ENCODE results near the gene RPSA. TPM values are rescaled to one million over a fixed set of nuclear protein-coding genes. Genes with fewer than 3 reads are reported as not detected.

RPSA gene
- total RNA-seq, 1 experiment from 2014 or later: 3,033 TPM

GRCh38 chr3:39383881-39384664, 22.4 kb upstream of the RPSA start:
- DNase-seq: peak; percentile 99
- Histone ChIP-seq H3K36me3 (replicated peaks; ENCODE audit: control insufficient read depth, insufficient read depth, low read length) (peaks cover 2% of the 10 kb centered on the region), H3K27me3 (ENCODE audit: control insufficient read depth, insufficient read depth, low read length) (no peaks in the 10 kb centered on the region), H3K4me3 (ENCODE audit: insufficient read depth, low read depth, low read length) (peak overlapping the region; percentile 93)

- peaks cover 6% of the 10 kb centered on the region for H3K36me3 ChIP-seq (replicated peaks; ENCODE audit: control insufficient read depth, insufficient read depth, low read length)
- DNase-seq: no peak
- no peaks in the 10 kb centered on the region for H3K27me3 ChIP-seq (ENCODE audit: control insufficient read depth, insufficient read depth, low read length)
- H3K4me3 ChIP-seq (ENCODE audit: insufficient read depth, low read depth, low read length): peak overlapping the region; percentile 36
These were observed 21.9 kb upstream of the RPSA start for GRCh38 chr3:39384665-39385000.

DNA sequence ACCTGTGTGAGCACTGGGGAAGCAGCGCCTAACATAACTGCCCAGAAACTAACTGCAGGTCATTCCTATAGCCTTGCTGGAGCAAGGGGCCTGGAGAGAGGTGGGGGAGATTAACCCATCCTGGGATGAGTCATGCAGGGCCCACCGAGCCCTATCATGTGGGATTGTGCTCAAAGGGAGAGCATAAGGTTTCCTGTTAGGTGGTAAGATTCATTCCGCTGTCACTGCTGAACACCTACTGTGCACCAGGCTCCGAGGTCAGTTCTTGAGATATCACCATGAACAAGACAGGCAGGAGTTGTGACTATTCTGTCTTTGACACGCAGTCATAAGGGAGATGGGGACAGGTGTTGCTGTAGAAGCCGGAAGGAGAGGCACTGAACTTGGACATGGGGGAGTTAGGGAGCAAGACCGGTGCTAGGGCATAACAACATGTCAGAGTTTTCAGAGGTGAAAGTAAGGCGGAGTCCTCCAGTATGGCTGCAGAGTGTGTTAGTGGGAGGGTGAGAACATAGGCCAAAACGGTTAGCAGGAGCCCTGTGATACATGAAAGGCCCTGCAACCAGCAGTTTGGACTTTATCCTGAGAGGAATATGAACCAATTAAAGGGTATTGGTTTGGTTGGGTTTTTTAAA, 20.9 kb upstream of the RPSA start:
- peaks cover 11% of the 10 kb centered on the region for H3K36me3 ChIP-seq (replicated peaks; ENCODE audit: control insufficient read depth, insufficient read depth, low read length)
- peak; percentile 44 for DNase-seq
- no peaks in the 10 kb centered on the region for H3K27me3 ChIP-seq (ENCODE audit: control insufficient read depth, insufficient read depth, low read length)
- H3K4me3 ChIP-seq (ENCODE audit: insufficient read depth, low read depth, low read length): no peak overlapping the region

DNA sequence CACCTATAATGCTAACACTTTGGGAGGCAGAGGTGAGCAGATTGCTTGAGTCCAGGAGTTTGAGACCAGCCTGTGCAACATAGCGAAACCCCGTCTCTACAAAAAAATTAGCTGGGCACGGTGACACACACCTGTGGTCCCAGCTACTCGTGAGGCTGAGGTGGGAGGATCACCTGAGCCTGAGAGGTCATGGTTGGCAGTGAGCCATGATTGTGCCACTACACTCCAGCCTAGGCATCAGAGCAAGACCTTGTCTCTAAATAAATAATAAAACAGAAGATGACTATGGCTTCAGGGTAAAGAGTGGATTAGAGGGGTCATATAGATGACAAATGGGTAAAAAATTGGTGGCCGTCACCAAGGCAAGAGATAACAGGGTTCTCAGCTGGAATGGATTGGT, 20.2 kb upstream of the RPSA start:
- Histone ChIP-seq H3K36me3 (replicated peaks; ENCODE audit: control insufficient read depth, insufficient read depth, low read length) (peaks cover 17% of the 10 kb centered on the region), H3K27me3 (ENCODE audit: control insufficient read depth, insufficient read depth, low read length) (no peaks in the 10 kb centered on the region), H3K4me3 (ENCODE audit: insufficient read depth, low read depth, low read length) (no peak overlapping the region)
- DNase-seq: no peak

- no peak for DNase-seq
- Histone ChIP-seq H3K36me3 (replicated peaks; ENCODE audit: control insufficient read depth, insufficient read depth, low read length) (peaks cover 25% of the 10 kb centered on the region), H3K27me3 (ENCODE audit: control insufficient read depth, insufficient read depth, low read length) (no peaks in the 10 kb centered on the region), H3K4me3 (ENCODE audit: insufficient read depth, low read depth, low read length) (no peak overlapping the region)
These were observed 19.0 kb upstream of the RPSA start for GRCh38 chr3:39387411-39387975.

GRCh38 chr3:39388153-39388552, 18.4 kb upstream of the RPSA start:
- no peak for DNase-seq

DNA sequence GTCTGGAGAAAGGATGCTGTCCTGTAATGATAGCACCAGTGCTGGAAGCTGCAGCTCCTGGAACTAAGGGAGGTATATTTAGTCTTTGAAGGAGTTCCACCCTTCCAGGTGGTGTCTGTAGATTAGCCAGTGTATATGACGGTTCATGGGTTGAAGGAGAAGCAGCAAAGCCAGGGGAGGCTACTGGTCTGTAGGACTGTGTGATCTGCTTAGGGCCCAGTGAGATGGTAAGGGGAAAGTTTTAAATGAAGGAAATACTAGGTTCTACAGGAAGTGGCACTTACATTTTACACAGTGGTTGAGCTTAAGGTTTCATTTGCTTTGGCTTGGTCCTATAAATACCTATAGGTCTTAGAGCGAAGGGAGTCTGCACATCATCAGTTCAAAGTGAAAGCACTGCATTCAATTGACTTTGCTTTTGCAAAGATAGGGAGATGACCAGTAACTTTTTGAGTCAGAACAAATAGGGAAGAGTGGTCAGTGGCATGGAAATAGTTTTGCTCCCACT, 17.7 kb upstream of the RPSA start:
- DNase-seq: no peak
- no peak overlapping the region for H3K4me3 ChIP-seq (ENCODE audit: insufficient read depth, low read depth, low read length)
- H3K27me3 ChIP-seq (ENCODE audit: control insufficient read depth, insufficient read depth, low read length): no peaks in the 10 kb centered on the region
- H3K36me3 ChIP-seq (replicated peaks; ENCODE audit: control insufficient read depth, insufficient read depth, low read length): peaks cover 28% of the 10 kb centered on the region

More at GRCh38 chr3:39388153-39388552, 18.4 kb upstream of the RPSA start:
- Histone ChIP-seq H3K36me3 (replicated peaks; ENCODE audit: control insufficient read depth, insufficient read depth, low read length) (peaks cover 28% of the 10 kb centered on the region), H3K27me3 (ENCODE audit: control insufficient read depth, insufficient read depth, low read length) (no peaks in the 10 kb centered on the region), H3K4me3 (ENCODE audit: insufficient read depth, low read depth, low read length) (no peak overlapping the region)

- Histone ChIP-seq H3K36me3 (replicated peaks; ENCODE audit: control insufficient read depth, insufficient read depth, low read length) (peaks cover 34% of the 10 kb centered on the region), H3K4me3 (ENCODE audit: insufficient read depth, low read depth, low read length) (no peak overlapping the region), H3K27me3 (ENCODE audit: control insufficient read depth, insufficient read depth, low read length) (no peaks in the 10 kb centered on the region)
- DNase-seq: no peak
These were observed 16.3 kb upstream of the RPSA start for GRCh38 chr3:39390181-39390580.

DNA sequence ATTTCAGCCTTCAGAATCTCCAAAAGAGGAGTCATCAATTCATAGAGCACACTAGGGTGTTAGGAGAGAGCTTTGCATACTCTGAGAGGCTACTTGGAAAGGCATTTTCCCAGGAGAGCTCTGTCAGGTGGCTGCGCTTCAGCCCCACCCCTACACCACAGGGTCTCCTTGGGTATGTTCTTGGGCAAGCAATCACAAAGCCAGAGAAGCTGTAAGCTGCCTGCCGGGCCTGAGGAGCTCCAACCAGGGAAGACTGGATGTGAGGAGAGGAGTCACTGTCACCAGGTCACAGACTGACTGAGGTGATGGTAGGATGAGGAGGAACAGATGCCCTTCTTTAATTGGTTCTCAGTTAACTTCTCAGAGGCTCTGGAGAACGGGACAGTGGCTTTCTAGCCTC, 9.8 kb upstream of the RPSA start:
- Histone ChIP-seq H3K27me3 (ENCODE audit: control insufficient read depth, insufficient read depth, low read length) (no peaks in the 10 kb centered on the region), H3K36me3 (replicated peaks; ENCODE audit: control insufficient read depth, insufficient read depth, low read length) (peaks cover 20% of the 10 kb centered on the region), H3K4me3 (ENCODE audit: insufficient read depth, low read depth, low read length) (no peak overlapping the region)
- no peak for DNase-seq

DNA sequence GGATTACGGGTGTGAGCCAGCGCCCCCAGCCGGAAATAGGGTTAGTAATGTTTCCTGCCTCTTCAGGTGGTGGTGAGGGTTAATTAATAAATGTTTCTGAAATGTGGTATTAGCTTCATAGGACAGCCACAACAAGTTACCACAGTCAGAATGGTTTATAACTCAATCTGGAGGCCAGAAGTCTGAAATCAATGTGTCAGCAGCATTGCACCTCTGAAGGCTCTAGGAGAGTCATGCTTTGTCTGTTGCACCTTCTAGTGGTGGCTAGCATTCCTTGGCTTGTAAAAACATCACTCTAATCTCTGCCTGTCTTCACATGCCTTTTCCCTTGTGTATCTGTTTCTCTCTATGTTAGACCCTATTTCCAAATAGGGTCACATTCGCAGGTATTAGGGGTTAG, 7.8 kb upstream of the RPSA start:
- no peak for DNase-seq
- Histone ChIP-seq H3K36me3 (replicated peaks; ENCODE audit: control insufficient read depth, insufficient read depth, low read length) (peaks cover 12% of the 10 kb centered on the region), H3K27me3 (ENCODE audit: control insufficient read depth, insufficient read depth, low read length) (no peaks in the 10 kb centered on the region), H3K4me3 (ENCODE audit: insufficient read depth, low read depth, low read length) (no peak overlapping the region)

DNA sequence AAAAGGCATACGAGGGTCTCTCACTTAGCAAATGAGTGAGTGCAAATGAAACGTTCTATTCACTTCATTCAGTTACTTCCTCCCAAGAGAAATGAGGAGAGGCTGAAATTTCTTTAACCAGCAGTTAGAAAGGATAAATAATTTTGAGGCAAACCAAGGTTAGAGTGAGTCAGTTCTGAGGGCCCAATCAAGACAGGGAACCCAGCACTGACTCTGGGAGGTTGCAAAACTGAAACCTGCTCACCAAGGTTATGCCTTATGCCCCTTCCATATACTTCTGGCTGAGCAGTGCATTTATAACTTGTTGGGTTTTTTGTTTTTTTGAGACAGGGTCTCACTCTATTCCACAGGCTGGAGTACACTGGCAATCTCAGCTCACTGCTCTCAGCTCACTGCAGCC, 4.5 kb upstream of the RPSA start:
- no peak for DNase-seq
- Histone ChIP-seq H3K4me3 (ENCODE audit: insufficient read depth, low read depth, low read length) (no peak overlapping the region), H3K27me3 (ENCODE audit: control insufficient read depth, insufficient read depth, low read length) (no peaks in the 10 kb centered on the region), H3K36me3 (replicated peaks; ENCODE audit: control insufficient read depth, insufficient read depth, low read length) (no peaks in the 10 kb centered on the region; the same call in 1 of the 2 replicates)

DNA sequence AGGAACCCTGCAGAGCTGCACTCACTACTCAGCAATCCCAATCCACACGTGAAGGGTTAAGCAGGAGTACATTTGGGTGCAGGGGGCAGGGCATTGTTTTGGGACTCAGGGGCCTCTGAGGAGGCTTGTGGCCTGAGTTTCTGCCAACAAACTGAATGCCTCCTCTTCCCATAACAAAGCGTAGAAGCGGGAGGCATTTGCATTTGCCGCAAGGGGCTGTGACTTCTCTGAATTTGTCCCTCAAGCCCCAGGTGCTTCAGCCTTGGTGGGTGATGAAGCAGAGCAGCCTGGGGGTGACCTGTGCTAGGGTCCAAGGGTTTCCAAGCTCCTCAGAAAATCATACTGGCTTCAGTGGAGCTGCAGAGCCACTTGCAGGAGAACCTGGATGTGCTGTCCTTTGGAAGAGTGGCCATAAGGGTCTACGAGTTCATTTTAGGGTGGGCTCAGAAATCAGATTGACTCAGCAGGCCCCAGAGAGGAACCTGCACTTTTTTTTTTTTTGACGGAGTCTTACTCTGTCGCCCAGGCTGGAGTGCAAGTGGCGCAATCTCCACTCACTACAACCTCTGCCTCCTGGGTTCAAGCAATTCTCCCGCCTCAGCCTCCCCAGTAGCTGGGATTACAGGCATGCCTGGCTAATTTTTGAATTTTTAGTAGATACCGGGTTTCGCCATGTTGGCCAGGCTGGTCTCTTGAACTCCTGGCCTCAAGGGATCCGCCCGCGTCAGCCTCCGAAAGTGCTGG, 1.4 kb upstream of the RPSA start:
- DNase-seq: peak; percentile 65
- no peak overlapping the region for H3K4me3 ChIP-seq (ENCODE audit: insufficient read depth, low read depth, low read length)
- peaks cover 17% of the 10 kb centered on the region for H3K36me3 ChIP-seq (replicated peaks; ENCODE audit: control insufficient read depth, insufficient read depth, low read length)
- no peaks in the 10 kb centered on the region for H3K27me3 ChIP-seq (ENCODE audit: control insufficient read depth, insufficient read depth, low read length)

- H3K27me3 ChIP-seq (ENCODE audit: control insufficient read depth, insufficient read depth, low read length): no peaks in the 10 kb centered on the region
- no peak for DNase-seq
- H3K4me3 ChIP-seq (ENCODE audit: insufficient read depth, low read depth, low read length): peak overlapping the region; percentile 72
- peaks cover 22% of the 10 kb centered on the region for H3K36me3 ChIP-seq (replicated peaks; ENCODE audit: control insufficient read depth, insufficient read depth, low read length)
These were observed 693 bp upstream of the RPSA start for GRCh38 chr3:39405687-39406367.

DNA sequence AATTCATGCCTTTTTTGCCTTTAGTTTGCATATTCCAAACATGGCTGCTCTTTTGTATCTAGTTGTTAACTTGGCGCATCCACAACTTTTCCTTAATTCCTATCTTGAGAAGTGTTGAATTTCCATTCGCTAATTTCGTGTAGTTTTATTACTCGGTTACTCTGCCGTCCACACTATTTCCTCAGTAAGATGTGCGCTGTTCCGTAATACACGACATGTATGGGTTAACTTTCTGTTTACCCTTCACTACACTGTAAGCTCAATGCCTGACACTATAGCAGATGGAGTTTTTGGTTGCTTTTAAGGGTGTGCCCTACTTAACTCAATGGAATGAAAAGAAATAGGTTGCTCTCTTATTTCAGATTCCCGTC, 724 bp downstream of the RPSA start:
- Histone ChIP-seq H3K36me3 (replicated peaks; ENCODE audit: control insufficient read depth, insufficient read depth, low read length) (peaks cover 34% of the 10 kb centered on the region), H3K27me3 (ENCODE audit: control insufficient read depth, insufficient read depth, low read length) (no peaks in the 10 kb centered on the region), H3K4me3 (ENCODE audit: insufficient read depth, low read depth, low read length) (peak overlapping the region; percentile 72)
- DNase-seq: no peak

Measured in H7 (cell line).